ENCODE data around the gene LARP7.

- TF ChIP-seq CTCF (IDR thresholded peaks at IDR 0.05) (no peak), EP300 (IDR thresholded peaks at IDR 0.05) (no peak), POLR2A (IDR thresholded peaks at IDR 0.05) (no peak)
Measured at GRCh38 chr4:112704322-112704721, 67.4 kb downstream of the LARP7 start.

Measured in stomach (tissue), 4 donors.